OCI-LY3 (cell line): Measurements from ENCODE around the gene GPR15LG.

Source experiments
- H2AFZ ChIP-seq: fragments of 200-600, 300-600 bp; shearing (Covaris generic); 2 replicates; pipeline ENCODE4 v1.6.0; 2014; ENCODE audit warnings: antibody characterized with exemption, low read depth, low read length
- H3K27ac ChIP-seq: fragments of 200-600, 300-600 bp; sonication (generic); 2 replicates; pipeline ENCODE4 v1.5.1; 2014; ENCODE audit warnings: mild to moderate bottlenecking, low read length, moderate library complexity, mixed read lengths
- H3K27me3 ChIP-seq: fragments of 200-600, 300-600 bp; sonication (generic); 2 replicates; pipeline ENCODE4 v1.6.1; 2014; ENCODE audit warnings: low read depth, low read length, mixed read lengths
- H3K36me3 ChIP-seq: fragments of 200-600, 300-600 bp; sonication (generic); replicated peaks from 2 replicates; pipeline ENCODE3; 2014; ENCODE audit warnings: low read depth, low read length, mixed read lengths
- H3K4me1 ChIP-seq: fragments of 300-600, 200-600 bp; sonication (generic); 2 replicates; pipeline ENCODE4 v1.6.1; 2014; ENCODE audit warnings: low read length, mixed read lengths
- H3K4me2 ChIP-seq: fragments of 200-600, 300-600 bp; sonication (generic); 2 replicates; pipeline ENCODE4 v1.6.1; 2014; ENCODE audit warnings: low read length, mixed read lengths
- H3K4me3 ChIP-seq: fragments of 300-600, 200-600 bp; sonication (generic); 2 replicates; pipeline ENCODE4 v1.5.1; 2014; ENCODE audit warnings: antibody characterized with exemption, mild to moderate bottlenecking, low read length, moderate library complexity
- H3K79me2 ChIP-seq: fragments of 300-600, 200-600 bp; shearing (Covaris generic); 2 replicates; pipeline ENCODE4 v1.6.1; 2014; ENCODE audit warnings: mild to moderate bottlenecking, low read length, mixed read lengths
- H3K9ac ChIP-seq: fragments of 300-600, 200-600 bp; shearing (Covaris generic); 2 replicates; pipeline ENCODE4 v1.6.0; 2014; ENCODE audit warnings: mild to moderate bottlenecking, low read length, moderate library complexity
- H3K9me3 ChIP-seq: fragments of 200-600, 300-600 bp; shearing (Covaris generic); 2 replicates; pipeline ENCODE4 v1.6.1; 2014; ENCODE audit warnings: low read length, mixed read lengths; ENCODE audit not compliant: insufficient read depth
- H4K20me1 ChIP-seq: fragments of 200-600, 300-600 bp; sonication (generic); 2 replicates; pipeline ENCODE4 v1.6.1; 2016; ENCODE audit warnings: low read length, mixed read lengths; ENCODE audit not compliant: insufficient read depth
- EZH2phosphoT487 ChIP-seq: fragments of 200-600 bp; shearing (Covaris generic); IDR thresholded peaks from 2 replicates; pipeline ENCODE4 v1.6.1; 2018; ENCODE audit warnings: antibody characterized with exemption, mixed run types, low read depth
- TF ChIP-seq, protein P1 (sequence below): fragments of 200-600, 300-600 bp; sonication (generic); IDR thresholded peaks from 2 replicates; pipeline ENCODE4 v1.5.1; 2014; ENCODE audit warnings: antibody characterized with exemption, low read length, low read depth

GPR15LG gene

DNA sequence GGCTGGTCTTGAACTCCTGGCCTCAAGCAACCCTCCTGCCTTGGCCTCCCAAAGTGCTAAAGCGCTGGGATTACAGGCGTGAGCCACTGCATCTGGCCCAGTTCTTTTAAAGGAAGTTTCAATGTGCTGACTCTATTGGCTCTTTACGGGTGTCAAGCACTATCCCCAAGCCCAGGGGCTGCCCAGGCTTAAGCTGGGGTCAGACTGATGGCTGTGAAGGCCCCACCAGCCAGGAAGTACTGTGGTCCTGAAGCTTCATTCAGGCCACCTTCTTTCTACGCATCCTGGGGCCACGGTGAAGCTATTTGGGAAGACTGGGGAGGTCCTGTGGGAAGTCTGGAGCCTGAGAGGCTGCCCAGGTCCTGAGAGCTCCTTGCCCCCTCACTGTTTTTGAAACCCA lies 8.0 kb downstream of the GPR15LG start:
- H3K4me3 ChIP-seq: no peak overlapping the region
- no peak overlapping the region for H3K27ac ChIP-seq
- no peak overlapping the region for H3K4me2 ChIP-seq
- no peaks in the 10 kb centered on the region for H4K20me1 ChIP-seq
- no peak overlapping the region for H2AFZ ChIP-seq
- TF ChIP-seq, protein P1, sequence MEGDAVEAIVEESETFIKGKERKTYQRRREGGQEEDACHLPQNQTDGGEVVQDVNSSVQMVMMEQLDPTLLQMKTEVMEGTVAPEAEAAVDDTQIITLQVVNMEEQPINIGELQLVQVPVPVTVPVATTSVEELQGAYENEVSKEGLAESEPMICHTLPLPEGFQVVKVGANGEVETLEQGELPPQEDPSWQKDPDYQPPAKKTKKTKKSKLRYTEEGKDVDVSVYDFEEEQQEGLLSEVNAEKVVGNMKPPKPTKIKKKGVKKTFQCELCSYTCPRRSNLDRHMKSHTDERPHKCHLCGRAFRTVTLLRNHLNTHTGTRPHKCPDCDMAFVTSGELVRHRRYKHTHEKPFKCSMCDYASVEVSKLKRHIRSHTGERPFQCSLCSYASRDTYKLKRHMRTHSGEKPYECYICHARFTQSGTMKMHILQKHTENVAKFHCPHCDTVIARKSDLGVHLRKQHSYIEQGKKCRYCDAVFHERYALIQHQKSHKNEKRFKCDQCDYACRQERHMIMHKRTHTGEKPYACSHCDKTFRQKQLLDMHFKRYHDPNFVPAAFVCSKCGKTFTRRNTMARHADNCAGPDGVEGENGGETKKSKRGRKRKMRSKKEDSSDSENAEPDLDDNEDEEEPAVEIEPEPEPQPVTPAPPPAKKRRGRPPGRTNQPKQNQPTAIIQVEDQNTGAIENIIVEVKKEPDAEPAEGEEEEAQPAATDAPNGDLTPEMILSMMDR: no peak
- no peak for TF ChIP-seq EZH2phosphoT487
- H3K9ac ChIP-seq: no peak overlapping the region
- no peaks in the 10 kb centered on the region for H3K79me2 ChIP-seq
- no peaks in the 10 kb centered on the region for H3K36me3 ChIP-seq
- no peaks in the 10 kb centered on the region for H3K27me3 ChIP-seq
- no peaks in the 10 kb centered on the region for H3K9me3 ChIP-seq
- peaks cover 25% of the 10 kb centered on the region for H3K4me1 ChIP-seq

DNA sequence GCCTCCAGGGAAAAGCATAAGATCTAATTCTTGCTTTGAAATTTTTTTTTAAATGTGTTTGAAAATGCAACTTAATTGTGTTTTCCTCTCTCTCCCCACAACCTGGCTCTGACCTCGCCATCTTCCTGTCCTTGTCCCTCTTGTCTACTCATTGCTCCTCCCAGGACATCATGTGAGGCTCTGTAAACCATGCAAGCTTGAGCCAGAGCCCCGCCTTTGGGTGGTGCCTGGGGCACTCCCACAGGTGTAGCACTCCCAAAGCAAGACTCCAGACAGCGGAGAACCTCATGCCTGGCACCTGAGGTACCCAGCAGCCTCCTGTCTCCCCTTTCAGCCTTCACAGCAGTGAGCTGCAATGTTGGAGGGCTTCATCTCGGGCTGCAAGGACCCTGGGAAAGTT lies 10.9 kb downstream of the GPR15LG start:
- Histone ChIP-seq H3K4me2 (no peak overlapping the region), H2AFZ (no peak overlapping the region)

DNA sequence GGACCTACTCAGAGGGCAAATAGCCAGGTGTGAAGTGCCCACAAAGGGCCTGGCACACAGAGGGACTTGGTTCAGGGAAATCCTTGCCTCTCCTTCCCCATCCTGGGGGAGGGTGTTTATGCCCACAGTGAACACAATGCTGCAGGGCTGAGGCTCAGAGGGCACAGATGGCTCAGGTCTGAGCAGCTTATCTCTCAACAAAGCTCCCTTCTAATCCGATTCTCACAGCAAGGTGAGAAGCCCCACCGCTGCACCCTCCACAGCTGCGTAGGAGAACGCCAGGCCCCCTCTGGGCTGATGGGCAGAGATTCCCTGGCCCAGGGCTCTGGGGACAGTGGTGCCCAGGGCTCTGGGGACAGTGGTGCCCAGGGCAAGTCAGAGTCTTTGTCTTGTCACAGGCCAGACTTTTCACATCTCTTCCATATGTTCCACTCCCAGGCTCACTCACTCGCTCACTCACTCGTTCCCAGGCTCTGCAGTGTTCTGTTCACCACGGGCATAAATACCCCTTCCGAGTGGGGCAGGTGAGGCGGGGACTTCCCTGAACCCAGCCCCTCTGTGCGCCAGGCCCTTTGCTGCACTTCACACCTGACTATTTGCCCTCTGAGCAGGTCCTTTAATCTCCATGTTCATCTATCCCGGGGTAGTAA lies 12.1 kb downstream of the GPR15LG start:
- no peak overlapping the region for H3K4me2 ChIP-seq
- H3K27ac ChIP-seq: no peak overlapping the region
- TF ChIP-seq EZH2phosphoT487: no peak
- TF ChIP-seq, protein P1: no peak
- H3K79me2 ChIP-seq: no peaks in the 10 kb centered on the region
- no peaks in the 10 kb centered on the region for H3K4me1 ChIP-seq
- H3K4me3 ChIP-seq: no peak overlapping the region
- H2AFZ ChIP-seq: no peak overlapping the region
- no peaks in the 10 kb centered on the region for H4K20me1 ChIP-seq
- H3K36me3 ChIP-seq: no peaks in the 10 kb centered on the region
- no peaks in the 10 kb centered on the region for H3K27me3 ChIP-seq
- H3K9ac ChIP-seq: no peak overlapping the region
- H3K9me3 ChIP-seq: no peaks in the 10 kb centered on the region

More for the DNA sequence above, 10.9 kb downstream of the GPR15LG start:
- Histone ChIP-seq H3K27me3 (no peaks in the 10 kb centered on the region), H3K79me2 (no peaks in the 10 kb centered on the region), H3K4me1 (peaks cover 2% of the 10 kb centered on the region), H3K9ac (no peak overlapping the region), H3K27ac (no peak overlapping the region), H3K36me3 (no peaks in the 10 kb centered on the region), H3K4me3 (no peak overlapping the region), H3K9me3 (no peaks in the 10 kb centered on the region), H4K20me1 (no peaks in the 10 kb centered on the region)
- TF ChIP-seq, protein P1: no peak
- TF ChIP-seq EZH2phosphoT487: no peak

DNA sequence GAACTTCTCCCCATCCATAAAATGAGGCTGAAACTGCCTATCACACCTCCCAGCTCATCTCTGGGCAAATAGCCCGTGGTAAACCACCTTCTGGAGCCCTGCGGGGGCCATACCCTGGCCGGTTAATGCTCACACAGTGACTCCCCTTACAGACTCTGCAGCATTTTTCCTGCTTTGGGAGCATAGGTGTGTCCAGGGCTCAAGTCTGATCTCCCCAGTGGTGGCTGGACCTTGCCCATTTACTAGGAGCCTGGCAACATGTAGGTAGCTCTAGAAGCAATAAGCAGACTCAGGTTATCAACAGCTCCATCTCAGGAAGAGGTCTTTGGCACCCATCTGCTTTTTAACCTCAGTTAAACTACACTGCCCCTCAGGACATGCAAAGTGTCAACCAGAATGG lies 15.2 kb downstream of the GPR15LG start:
- Histone ChIP-seq H2AFZ (no peak overlapping the region), H3K9ac (no peak overlapping the region), H3K27ac (no peak overlapping the region), H3K79me2 (no peaks in the 10 kb centered on the region), H3K4me3 (no peak overlapping the region), H3K4me2 (no peak overlapping the region), H3K27me3 (no peaks in the 10 kb centered on the region), H3K36me3 (no peaks in the 10 kb centered on the region), H4K20me1 (no peaks in the 10 kb centered on the region), H3K9me3 (no peaks in the 10 kb centered on the region), H3K4me1 (no peaks in the 10 kb centered on the region)
- TF ChIP-seq, protein P1: no peak
- TF ChIP-seq EZH2phosphoT487: no peak
